ENCODE results near the gene ZNF524.

ZNF524 gene

DNA sequence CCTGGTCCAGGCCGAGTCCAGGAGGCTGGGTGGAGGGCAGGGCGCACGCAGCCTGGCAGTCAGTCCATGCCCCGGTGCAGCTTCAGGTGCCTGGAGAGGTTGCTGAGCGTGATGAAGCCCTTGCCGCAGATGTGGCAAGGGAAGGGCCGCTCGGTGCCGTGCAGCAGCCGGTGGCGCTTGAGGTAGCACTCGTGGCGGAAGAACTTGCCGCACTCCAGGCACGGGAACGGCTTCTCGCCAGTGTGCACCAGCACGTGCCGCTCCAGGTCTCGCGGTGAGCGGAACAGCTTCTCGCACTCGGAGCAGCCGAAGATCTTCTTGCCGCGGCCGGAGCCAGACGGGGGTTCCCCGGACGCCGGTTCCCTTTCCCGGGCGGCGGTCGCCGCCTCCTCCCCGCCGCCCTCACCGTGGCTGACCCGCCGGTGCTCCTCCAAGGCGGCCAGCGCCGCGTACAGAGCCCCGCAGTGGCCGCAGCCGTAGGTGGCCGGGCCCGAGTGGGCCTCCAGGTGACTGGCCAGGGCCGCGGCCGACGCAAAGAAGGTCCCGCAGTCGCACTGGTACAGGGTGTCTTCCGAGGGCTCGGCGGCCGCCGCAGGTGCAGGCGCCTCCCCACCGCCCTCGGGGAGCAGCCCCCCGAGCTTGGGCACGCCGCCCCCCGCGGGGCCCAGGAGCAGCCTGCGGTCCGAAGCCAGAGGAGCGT lies 7.5 kb upstream of the ZNF524 start:
- DNase-seq (ENCODE audit: low spot score): no peak
- TF ChIP-seq, protein P1, sequence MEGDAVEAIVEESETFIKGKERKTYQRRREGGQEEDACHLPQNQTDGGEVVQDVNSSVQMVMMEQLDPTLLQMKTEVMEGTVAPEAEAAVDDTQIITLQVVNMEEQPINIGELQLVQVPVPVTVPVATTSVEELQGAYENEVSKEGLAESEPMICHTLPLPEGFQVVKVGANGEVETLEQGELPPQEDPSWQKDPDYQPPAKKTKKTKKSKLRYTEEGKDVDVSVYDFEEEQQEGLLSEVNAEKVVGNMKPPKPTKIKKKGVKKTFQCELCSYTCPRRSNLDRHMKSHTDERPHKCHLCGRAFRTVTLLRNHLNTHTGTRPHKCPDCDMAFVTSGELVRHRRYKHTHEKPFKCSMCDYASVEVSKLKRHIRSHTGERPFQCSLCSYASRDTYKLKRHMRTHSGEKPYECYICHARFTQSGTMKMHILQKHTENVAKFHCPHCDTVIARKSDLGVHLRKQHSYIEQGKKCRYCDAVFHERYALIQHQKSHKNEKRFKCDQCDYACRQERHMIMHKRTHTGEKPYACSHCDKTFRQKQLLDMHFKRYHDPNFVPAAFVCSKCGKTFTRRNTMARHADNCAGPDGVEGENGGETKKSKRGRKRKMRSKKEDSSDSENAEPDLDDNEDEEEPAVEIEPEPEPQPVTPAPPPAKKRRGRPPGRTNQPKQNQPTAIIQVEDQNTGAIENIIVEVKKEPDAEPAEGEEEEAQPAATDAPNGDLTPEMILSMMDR (IDR thresholded peaks at IDR 0.05; ENCODE audit: extremely low read depth, missing control alignments): no peak

DNA sequence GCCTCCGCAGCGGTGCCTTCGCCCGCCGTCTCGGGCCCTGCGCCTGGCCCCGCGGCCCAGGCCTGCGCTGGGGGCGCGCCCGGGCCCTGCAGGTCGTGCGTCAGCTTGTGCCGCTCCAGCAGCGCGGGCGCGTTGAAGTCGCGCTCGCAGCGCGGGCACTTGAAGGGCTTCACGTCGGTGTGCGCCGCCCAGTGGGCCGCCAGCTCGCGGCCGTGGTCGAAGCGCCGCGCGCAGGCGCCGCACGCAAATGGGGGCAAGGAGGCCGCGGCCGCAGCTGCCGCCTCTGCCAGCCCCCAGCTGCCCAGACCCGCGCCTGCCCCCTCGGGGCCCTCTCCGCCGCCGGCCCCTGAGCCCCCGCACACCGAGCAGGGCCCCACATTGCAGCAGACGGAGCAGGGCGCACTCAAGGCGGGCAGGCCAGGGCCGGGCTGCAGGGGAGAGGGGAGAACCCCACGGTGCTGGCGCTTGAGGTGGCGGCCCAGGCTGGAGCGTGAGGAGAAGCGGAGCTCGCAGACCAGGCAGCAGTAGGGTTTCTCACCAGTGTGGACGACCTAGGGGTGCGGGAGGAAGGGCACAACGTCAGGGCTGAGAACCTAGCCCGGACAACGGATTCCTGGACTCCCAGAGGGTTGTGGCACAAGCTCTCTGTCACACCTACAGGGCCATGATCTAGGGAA lies 6.9 kb upstream of the ZNF524 start:
- TF ChIP-seq, protein P1 (IDR thresholded peaks at IDR 0.05; ENCODE audit: extremely low read depth, missing control alignments): no peak
- no peak for DNase-seq (ENCODE audit: low spot score)

DNA sequence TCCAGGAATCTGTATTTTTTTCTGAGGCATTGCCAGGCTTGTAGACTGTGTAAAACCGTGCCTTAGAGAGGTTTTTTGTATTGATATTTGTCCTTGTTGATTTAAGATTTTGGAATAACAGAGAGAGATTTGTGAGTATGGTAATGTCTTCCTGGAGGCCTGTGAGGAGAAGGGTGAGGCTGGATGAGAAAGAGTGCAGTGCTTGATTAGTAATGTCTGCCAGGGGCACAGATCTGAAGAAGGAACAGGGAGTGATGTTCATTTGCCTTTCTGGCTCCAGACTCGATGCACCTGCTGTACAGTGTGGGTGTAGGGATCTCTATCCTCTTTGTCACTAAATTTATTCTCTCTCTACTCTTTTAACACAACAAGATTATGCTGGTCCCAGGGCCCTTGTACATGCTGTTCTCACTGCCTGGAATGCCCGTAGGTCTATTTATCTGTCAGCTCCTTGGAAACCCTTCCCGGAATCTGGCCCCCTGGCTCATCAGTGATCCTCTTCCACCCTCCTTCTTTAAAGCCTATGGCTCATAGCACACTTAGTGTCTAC lies 5.0 kb upstream of the ZNF524 start:
- TF ChIP-seq, protein P1 (IDR thresholded peaks at IDR 0.05; ENCODE audit: extremely low read depth, missing control alignments): no peak
- no peak for DNase-seq (ENCODE audit: low spot score)

DNA sequence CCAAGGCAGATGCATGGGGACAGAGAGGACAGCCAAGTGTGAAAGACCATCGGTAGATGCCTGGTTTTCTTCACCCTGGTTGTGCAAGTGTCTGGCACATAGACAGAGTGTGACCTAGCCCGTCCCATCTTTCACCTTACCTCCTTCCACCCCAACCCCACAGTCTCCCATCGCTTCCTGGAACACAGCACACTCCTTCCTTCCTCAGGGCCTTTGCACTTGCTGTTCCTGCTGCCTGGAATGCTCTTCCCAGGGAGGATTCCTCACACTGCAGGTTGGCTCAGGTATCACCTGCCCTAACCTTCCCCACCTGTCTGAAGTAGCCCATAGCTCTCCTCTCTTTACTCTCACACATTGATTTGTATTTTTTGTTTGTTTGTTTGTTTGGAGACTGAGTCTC lies 3.8 kb upstream of the ZNF524 start:
- TF ChIP-seq, protein P1 (IDR thresholded peaks at IDR 0.05; ENCODE audit: extremely low read depth, missing control alignments): no peak
- no peak for DNase-seq (ENCODE audit: low spot score)

DNA sequence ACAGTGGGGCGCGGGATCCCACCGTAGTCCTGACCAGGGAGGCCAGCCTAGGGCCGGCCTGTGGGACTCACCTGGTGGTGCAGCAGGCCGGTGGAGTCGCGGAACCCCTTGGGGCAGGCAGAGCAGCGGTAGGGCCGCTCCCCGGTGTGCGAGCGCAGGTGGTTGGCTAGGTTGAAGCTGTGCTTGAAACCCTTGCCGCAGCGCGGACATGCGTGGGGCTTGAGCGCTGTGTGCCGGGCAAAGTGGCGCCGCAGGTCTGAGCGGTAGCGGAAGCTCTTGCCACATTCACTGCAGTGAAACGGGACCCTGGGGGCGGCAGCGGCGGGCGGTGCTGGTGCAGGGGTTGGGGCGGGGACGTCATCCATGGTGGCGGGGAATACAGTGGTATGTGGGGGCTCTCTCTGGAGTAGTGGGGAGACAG lies 2.6 kb upstream of the ZNF524 start:
- TF ChIP-seq, protein P1 (IDR thresholded peaks at IDR 0.05; ENCODE audit: extremely low read depth, missing control alignments): no peak
- DNase-seq (ENCODE audit: low spot score): no peak

DNA sequence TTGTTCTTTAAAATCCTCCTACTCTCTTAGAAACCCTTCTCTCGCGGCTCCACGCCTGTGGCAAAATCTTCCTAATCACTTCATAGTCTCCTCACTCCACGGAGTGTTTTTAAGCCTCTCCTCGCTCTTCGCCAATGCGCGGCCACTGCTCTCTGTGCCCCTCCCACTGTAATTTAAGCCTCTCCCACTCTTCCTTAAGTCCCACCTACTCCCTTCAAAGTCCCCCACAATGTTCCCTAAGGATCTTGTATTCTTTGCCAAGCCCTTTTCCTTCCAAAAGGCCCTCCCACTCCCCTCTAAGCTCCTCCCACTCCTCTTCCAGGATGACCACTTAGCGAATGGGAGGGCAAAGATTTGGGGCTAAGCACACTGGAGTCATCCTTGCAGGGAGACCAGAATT lies 2.1 kb upstream of the ZNF524 start:
- DNase-seq (ENCODE audit: low spot score): no peak
- TF ChIP-seq, protein P1 (IDR thresholded peaks at IDR 0.05; ENCODE audit: extremely low read depth, missing control alignments): no peak
